KMS-11 (cell line): ENCODE results near the gene U2AF1L4.

Experiments
- H2AFZ ChIP-seq: fragments of 200-600 bp; sonication (generic); 2 replicates; pipeline ENCODE4 v1.6.1; 2016; ENCODE audit warnings: antibody characterized with exemption, mixed run types, low read depth
- H3K27ac ChIP-seq: fragments of 200-600 bp; sonication (generic); 2 replicates; pipeline ENCODE4 v1.6.1; 2016; ENCODE audit warnings: mild to moderate bottlenecking, mixed run types
- H3K27me3 ChIP-seq: fragments of 200-600 bp; sonication (generic); 2 replicates; pipeline ENCODE4 v1.6.1; 2017; ENCODE audit warnings: mild to moderate bottlenecking, low read depth, mixed run types, moderate library complexity; ENCODE audit not compliant: insufficient read depth
- H3K36me3 ChIP-seq: fragments of 200-600 bp; sonication (generic); 2 replicates; pipeline ENCODE4 v1.6.1; 2017; ENCODE audit warnings: mild to moderate bottlenecking, mixed run types; ENCODE audit not compliant: insufficient read depth
- H3K4me1 ChIP-seq: fragments of 200-600 bp; sonication (generic); 2 replicates; pipeline ENCODE4 v1.6.1; 2016; ENCODE audit warnings: mild to moderate bottlenecking, low read depth, mixed run types; ENCODE audit not compliant: poor library complexity, severe bottlenecking
- H3K4me2 ChIP-seq: fragments of 200-600 bp; sonication (generic); 2 replicates; pipeline ENCODE4 v1.7.0; 2016; ENCODE audit warnings: mild to moderate bottlenecking, mixed run types
- H3K4me3 ChIP-seq: fragments of 200-600 bp; sonication (generic); IDR thresholded peaks from 2 replicates; pipeline ENCODE4 v1.6.1; 2017; ENCODE audit warnings: low read depth, low read length, mixed read lengths; ENCODE audit not compliant: insufficient read depth
- H3K79me2 ChIP-seq: fragments of 200-600 bp; sonication (generic); 2 replicates; pipeline ENCODE4 v1.6.1; 2016; ENCODE audit warnings: low read depth, mixed run types; ENCODE audit not compliant: insufficient read depth
- H3K9ac ChIP-seq: fragments of 200-600 bp; sonication (generic); 2 replicates; pipeline ENCODE4 v1.6.1; 2016; ENCODE audit warnings: mild to moderate bottlenecking, mixed run types
- H4K20me1 ChIP-seq: fragments of 200-600 bp; sonication (generic); 2 replicates; pipeline ENCODE4 v1.6.1; 2016; ENCODE audit warnings: mild to moderate bottlenecking, mixed run types; ENCODE audit not compliant: insufficient read depth
- CTCF ChIP-seq: fragments of 200-600 bp; sonication (generic); conservative IDR thresholded peaks from 2 replicates; pipeline ENCODE4 v1.6.1; 2017; ENCODE audit warnings: low read depth, mild to moderate bottlenecking, antibody characterized with exemption, low read length, moderate library complexity, mixed read lengths

U2AF1L4 gene

GRCh38 chr19:35739275-35740107, 5.7 kb downstream of the U2AF1L4 start:
- Histone ChIP-seq H3K36me3 (no peaks in the 10 kb centered on the region), H3K79me2 (no peaks in the 10 kb centered on the region), H3K4me2 (peak overlapping the region; percentile 33; the same call in 1 of the 2 replicates), H3K9ac (no peak overlapping the region), H4K20me1 (no peaks in the 10 kb centered on the region), H3K27ac (no peak overlapping the region), H3K4me3 (no peak overlapping the region), H3K27me3 (no peaks in the 10 kb centered on the region), H3K4me1 (peaks cover 41% of the 10 kb centered on the region), H2AFZ (peak overlapping the region; percentile 74; the same call in 1 of the 2 replicates)
- no peak for TF ChIP-seq CTCF

GRCh38 chr19:35738887-35739229, 6.4 kb downstream of the U2AF1L4 start:
- Histone ChIP-seq H3K36me3 (no peaks in the 10 kb centered on the region), H3K4me2 (no peak overlapping the region), H3K4me1 (peaks cover 35% of the 10 kb centered on the region), H3K4me3 (no peak overlapping the region), H3K9ac (no peak overlapping the region), H3K27me3 (no peaks in the 10 kb centered on the region), H3K79me2 (no peaks in the 10 kb centered on the region), H2AFZ (no peak overlapping the region), H4K20me1 (no peaks in the 10 kb centered on the region), H3K27ac (no peak overlapping the region)
- no peak for TF ChIP-seq CTCF

- no peak overlapping the region for H3K27ac ChIP-seq
- no peak overlapping the region for H2AFZ ChIP-seq
- H4K20me1 ChIP-seq = no peaks in the 10 kb centered on the region
- H3K4me3 ChIP-seq = no peak overlapping the region
- H3K79me2 ChIP-seq = no peaks in the 10 kb centered on the region
- no peak overlapping the region for H3K4me2 ChIP-seq
- peaks cover 29% of the 10 kb centered on the region for H3K4me1 ChIP-seq
- no peak overlapping the region for H3K9ac ChIP-seq
- H3K36me3 ChIP-seq = no peaks in the 10 kb centered on the region
- no peak for TF ChIP-seq CTCF
- H3K27me3 ChIP-seq = no peaks in the 10 kb centered on the region
Observed at GRCh38 chr19:35738021-35738886, 7.0 kb downstream of the U2AF1L4 start.

GRCh38 chr19:35736913-35737886, 8.0 kb downstream of the U2AF1L4 start:
- TF ChIP-seq CTCF = peak; percentile 32; the same call in 1 of the 2 replicates
- Histone ChIP-seq H3K4me3 (no peak overlapping the region), H3K27me3 (no peaks in the 10 kb centered on the region), H3K4me1 (peaks cover 19% of the 10 kb centered on the region), H4K20me1 (no peaks in the 10 kb centered on the region), H2AFZ (no peak overlapping the region), H3K4me2 (no peak overlapping the region), H3K36me3 (no peaks in the 10 kb centered on the region), H3K79me2 (no peaks in the 10 kb centered on the region), H3K27ac (no peak overlapping the region), H3K9ac (no peak overlapping the region)
